GM06990 (cell line): ENCODE data around the gene SCD5.

Experiments used
- DNase-seq: peaks from one replicate; pipeline ENCODE4 v3.0.0-alpha.2; 2011; ENCODE audit not compliant: insufficient read length; ENCODE audit errors: extremely low read depth
- H3K27me3 ChIP-seq: replicated peaks from 2 replicates; pipeline ENCODE4 v1.6.0; 2011; ENCODE audit warnings: low read length; ENCODE audit not compliant: control insufficient read depth, insufficient read depth
- H3K36me3 ChIP-seq: 2 replicates; pipeline ENCODE4 v1.5.1; 2011; ENCODE audit warnings: low read length; ENCODE audit not compliant: control insufficient read depth, insufficient read depth
- H3K4me3 ChIP-seq: replicated peaks from 2 replicates; pipeline ENCODE4 v1.5.1; 2011; ENCODE audit warnings: low read depth, mild to moderate bottlenecking, control low read depth, low read length
- TF ChIP-seq, protein P1 (sequence below): IDR thresholded peaks from 2 replicates; pipeline ENCODE4 v1.5.1; 2011; ENCODE audit warnings: low read length, control low read depth, mild to moderate bottlenecking, inconsistent platforms; ENCODE audit not compliant: insufficient read depth, poor library complexity, severe bottlenecking

SCD5 gene

DNA sequence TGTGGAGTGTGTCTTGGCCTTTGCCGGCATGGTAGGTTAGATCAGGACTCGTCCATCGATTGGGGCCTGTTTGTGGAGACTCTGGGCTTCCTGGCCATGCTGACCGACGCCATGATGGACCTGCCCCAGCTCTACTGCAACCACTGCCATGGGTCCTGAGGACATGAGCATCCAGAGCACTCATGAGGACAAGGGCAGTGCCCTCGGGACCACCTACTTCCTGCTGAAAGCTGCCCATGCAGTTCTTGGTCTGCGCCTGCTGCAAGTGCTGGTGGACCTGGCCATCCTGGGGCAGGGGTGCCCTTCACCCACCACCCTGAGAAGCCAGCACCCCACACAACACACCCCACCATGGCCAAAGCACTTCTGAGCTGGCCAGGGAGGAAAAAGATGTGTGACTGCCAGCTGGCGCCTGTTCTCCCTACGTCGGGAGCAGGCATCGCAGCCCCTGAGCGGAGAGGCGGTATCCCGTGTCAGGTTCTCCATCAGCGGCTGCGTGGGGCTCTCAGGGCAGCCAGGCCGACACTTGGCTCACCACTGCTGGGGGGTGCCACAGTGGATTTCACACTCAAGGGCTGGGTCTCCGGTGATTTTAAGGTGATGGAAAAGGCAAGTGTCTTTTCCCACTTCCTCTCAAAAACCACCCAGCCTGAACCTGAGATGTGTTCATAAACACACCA, 106.4 kb downstream of the SCD5 start:
- Histone ChIP-seq H3K27me3 (no peaks in the 10 kb centered on the region), H3K4me3 (no peak overlapping the region), H3K36me3 (no peaks in the 10 kb centered on the region)
- TF ChIP-seq, protein P1, sequence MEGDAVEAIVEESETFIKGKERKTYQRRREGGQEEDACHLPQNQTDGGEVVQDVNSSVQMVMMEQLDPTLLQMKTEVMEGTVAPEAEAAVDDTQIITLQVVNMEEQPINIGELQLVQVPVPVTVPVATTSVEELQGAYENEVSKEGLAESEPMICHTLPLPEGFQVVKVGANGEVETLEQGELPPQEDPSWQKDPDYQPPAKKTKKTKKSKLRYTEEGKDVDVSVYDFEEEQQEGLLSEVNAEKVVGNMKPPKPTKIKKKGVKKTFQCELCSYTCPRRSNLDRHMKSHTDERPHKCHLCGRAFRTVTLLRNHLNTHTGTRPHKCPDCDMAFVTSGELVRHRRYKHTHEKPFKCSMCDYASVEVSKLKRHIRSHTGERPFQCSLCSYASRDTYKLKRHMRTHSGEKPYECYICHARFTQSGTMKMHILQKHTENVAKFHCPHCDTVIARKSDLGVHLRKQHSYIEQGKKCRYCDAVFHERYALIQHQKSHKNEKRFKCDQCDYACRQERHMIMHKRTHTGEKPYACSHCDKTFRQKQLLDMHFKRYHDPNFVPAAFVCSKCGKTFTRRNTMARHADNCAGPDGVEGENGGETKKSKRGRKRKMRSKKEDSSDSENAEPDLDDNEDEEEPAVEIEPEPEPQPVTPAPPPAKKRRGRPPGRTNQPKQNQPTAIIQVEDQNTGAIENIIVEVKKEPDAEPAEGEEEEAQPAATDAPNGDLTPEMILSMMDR: no peak
- DNase-seq: no peak

DNA sequence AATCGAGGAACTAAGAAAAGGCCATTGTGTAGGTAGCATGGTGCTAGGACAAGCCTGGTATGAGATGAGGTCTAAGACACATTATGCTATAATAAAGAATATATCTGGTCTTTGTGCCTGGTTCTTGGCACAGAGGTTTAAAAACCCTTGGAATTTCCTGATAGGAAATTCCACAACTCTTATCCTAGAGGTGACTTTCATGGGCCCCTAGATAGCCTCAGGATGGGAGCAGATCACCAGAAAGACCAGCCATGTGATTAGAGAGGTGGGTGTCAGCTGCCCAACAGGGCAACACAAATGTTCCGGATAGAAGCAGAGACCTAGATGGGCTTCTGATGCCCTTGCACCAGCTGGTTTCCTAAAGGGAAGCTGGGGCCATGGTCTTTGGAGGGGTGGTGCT, 107.2 kb downstream of the SCD5 start:
- TF ChIP-seq, protein P1: no peak
- no peak for DNase-seq
- Histone ChIP-seq H3K36me3 (no peaks in the 10 kb centered on the region), H3K27me3 (no peaks in the 10 kb centered on the region), H3K4me3 (no peak overlapping the region)

DNA sequence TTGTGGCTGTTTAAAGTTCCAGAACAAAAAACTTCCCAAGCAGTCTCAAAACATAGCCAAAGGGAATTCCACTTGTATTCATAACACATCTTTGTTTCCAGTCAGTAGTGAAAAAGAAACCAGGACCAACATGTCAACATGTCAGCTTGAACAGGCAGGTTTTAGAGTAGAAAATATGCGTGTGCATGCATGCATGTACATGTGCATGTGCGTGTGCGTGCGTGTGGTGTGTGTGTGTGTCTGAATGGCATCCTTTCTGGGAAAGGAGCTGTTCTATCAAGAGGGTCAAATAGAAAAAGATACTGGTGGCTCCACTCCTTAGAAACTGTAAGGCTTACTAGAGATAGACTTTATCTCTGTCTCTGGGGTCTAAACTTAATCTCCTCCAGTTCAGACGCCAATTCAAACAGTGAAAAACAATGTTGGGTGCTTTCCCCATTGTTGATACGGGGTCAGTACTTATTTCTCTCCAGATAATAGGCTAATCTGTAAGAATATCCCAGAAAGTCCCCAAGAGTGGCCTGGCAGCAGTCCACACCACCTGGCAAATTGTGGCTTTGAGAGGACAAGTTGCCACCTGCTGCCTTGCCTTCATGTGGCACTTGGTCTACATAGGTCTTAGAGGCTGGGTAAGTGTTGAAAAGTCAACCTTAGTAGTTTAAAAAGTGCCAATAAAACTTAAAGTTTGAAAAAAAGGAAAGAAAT, 110.4 kb downstream of the SCD5 start:
- Histone ChIP-seq H3K36me3 (no peaks in the 10 kb centered on the region), H3K4me3 (no peak overlapping the region), H3K27me3 (no peaks in the 10 kb centered on the region)
- TF ChIP-seq, protein P1: no peak
- no peak for DNase-seq

DNA sequence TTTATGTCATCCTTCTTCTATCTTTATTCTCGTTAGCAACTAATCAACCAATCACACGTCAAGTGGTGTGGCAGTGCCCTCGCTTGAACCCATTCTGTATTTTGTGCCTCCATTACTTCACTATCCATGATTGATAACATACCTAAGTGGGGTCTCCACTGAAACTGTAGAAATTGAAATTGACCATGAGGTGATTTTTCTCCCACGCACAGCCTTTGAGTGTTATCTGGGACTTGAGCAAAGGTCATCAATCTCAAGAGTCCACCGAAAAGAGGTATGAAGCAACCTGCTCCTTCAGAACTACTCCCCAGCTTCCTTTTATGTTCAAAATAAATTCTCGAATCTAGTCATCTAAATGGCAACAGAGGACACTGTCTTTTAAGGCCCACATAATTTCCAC, 111.1 kb downstream of the SCD5 start:
- DNase-seq: no peak
- H3K27me3 ChIP-seq: no peaks in the 10 kb centered on the region
- TF ChIP-seq, protein P1: no peak
- no peaks in the 10 kb centered on the region for H3K36me3 ChIP-seq
- H3K4me3 ChIP-seq: no peak overlapping the region

DNA sequence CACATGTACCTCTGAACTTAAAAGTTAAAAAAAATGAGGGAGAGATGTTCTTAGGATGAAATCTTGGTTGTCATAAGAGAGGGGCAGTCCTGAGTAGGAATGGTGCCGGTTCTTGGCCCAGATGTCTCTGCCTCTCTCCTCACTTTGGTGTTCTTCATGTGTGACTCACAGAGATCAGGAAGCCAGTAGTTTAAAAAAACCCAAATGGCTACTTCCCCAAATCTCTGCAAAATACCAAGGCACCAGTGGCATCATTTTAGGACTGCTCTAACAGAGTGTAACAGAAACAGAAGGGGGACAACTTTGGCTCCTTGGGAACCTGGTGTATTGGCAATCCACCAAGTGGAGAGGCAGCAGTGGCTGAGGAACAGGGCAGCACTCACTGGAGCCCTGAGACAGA, 116.8 kb downstream of the SCD5 start:
- no peaks in the 10 kb centered on the region for H3K27me3 ChIP-seq
- DNase-seq: no peak
- H3K4me3 ChIP-seq: no peak overlapping the region
- TF ChIP-seq, protein P1: no peak
- H3K36me3 ChIP-seq: no peaks in the 10 kb centered on the region

DNA sequence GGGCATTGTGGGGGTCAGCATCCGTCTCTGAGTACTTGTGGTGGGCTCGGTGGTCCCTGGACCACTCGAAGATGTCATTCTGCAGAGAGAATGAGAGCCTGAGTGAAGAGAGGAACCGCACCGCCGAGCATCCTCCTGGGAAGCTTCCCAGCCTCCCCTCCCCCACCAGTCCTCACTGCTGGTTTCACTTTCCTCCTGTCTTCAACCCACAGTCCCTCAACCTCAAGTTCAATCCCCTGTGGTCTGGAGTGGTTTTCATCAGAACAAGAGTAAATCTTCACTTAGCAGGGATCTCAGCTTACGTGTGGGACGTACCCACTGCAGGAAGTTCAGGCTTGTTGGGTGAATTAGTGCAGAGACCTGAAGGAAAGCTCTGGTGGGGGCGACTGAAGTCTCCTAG, 117.8 kb downstream of the SCD5 start:
- TF ChIP-seq, protein P1: no peak
- no peak for DNase-seq
- Histone ChIP-seq H3K4me3 (no peak overlapping the region), H3K36me3 (no peaks in the 10 kb centered on the region), H3K27me3 (no peaks in the 10 kb centered on the region)
